NT2/D1 (cell line): Measurements from ENCODE around the gene SH3YL1.
"Not testable (repeated sequence)": the region's sequence is repeated elsewhere in the genome, so short reads cannot be mapped to it uniquely, and the experiment has no call there.

Source experiments
- DNase-seq: peaks from one replicate; pipeline ENCODE4 v3.0.0-alpha.2; 2011; ENCODE audit warnings: low read depth, low spot score
- H3K27me3 ChIP-seq: 2 replicates; pipeline ENCODE4 v1.6.0; 2011; ENCODE audit warnings: mild to moderate bottlenecking; ENCODE audit not compliant: insufficient read length, insufficient read depth
- H3K36me3 ChIP-seq: 2 replicates; pipeline ENCODE4 v1.6.1; 2011; ENCODE audit warnings: mild to moderate bottlenecking, low read length, mixed read lengths; ENCODE audit not compliant: insufficient read depth, insufficient read length
- H3K4me1 ChIP-seq: 2 replicates; pipeline ENCODE4 v1.5.1; 2011; ENCODE audit not compliant: insufficient read depth, insufficient read length
- H3K4me3 ChIP-seq: 2 replicates; pipeline ENCODE4 v1.5.1; 2011; ENCODE audit warnings: low read depth; ENCODE audit not compliant: insufficient read length
- H3K9ac ChIP-seq: 2 replicates; pipeline ENCODE4 v1.6.0; 2011; ENCODE audit warnings: low read depth; ENCODE audit not compliant: insufficient read length
- H3K9me3 ChIP-seq: 2 replicates; pipeline ENCODE4 v1.5.1; 2011; ENCODE audit warnings: mild to moderate bottlenecking, low read length; ENCODE audit not compliant: insufficient read depth
- SUZ12 ChIP-seq: IDR thresholded peaks from 2 replicates; pipeline ENCODE4 v1.6.1; 2011; ENCODE audit not compliant: insufficient read length, insufficient read depth; ENCODE audit errors: extremely low read depth
- YY1 ChIP-seq: IDR thresholded peaks from 2 replicates; pipeline ENCODE4 v1.6.1; 2011; ENCODE audit not compliant: insufficient read length, insufficient read depth
- ZNF274 ChIP-seq: IDR thresholded peaks from 2 replicates; pipeline ENCODE4 v1.6.1; 2011; ENCODE audit warnings: mild to moderate bottlenecking, low read depth, low read length

The SH3YL1 gene

DNA sequence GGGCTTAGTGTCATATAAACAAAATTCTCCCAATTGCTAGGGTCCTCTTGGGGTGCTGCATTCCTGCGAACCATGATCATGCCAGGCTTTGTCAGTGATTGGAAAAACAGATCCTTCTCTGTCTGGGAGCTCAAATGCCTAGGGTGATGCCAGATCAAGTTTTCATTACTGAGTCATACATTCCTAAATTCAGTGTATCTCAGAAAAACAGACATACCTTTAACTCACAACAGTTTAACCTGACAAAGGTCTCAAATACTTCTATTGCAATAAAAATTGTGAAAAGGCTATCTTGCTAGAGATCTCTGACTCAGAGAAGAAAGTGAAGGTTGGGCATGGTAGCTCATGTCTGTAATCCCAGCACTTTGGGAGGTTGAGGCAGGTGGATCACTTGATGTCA, 86.9 kb downstream of the SH3YL1 start:
- H3K9me3 ChIP-seq, result peaks cover 16% of the 10 kb centered on the region
- no peak overlapping the region for H3K9ac ChIP-seq
- no peak overlapping the region for H3K4me3 ChIP-seq
- TF ChIP-seq YY1 (no peak), SUZ12 (no peak), ZNF274 (no peak)
- H3K27me3 ChIP-seq, result no peaks in the 10 kb centered on the region
- H3K36me3 ChIP-seq, result no peaks in the 10 kb centered on the region
- no peak for DNase-seq
- no peaks in the 10 kb centered on the region for H3K4me1 ChIP-seq

DNA sequence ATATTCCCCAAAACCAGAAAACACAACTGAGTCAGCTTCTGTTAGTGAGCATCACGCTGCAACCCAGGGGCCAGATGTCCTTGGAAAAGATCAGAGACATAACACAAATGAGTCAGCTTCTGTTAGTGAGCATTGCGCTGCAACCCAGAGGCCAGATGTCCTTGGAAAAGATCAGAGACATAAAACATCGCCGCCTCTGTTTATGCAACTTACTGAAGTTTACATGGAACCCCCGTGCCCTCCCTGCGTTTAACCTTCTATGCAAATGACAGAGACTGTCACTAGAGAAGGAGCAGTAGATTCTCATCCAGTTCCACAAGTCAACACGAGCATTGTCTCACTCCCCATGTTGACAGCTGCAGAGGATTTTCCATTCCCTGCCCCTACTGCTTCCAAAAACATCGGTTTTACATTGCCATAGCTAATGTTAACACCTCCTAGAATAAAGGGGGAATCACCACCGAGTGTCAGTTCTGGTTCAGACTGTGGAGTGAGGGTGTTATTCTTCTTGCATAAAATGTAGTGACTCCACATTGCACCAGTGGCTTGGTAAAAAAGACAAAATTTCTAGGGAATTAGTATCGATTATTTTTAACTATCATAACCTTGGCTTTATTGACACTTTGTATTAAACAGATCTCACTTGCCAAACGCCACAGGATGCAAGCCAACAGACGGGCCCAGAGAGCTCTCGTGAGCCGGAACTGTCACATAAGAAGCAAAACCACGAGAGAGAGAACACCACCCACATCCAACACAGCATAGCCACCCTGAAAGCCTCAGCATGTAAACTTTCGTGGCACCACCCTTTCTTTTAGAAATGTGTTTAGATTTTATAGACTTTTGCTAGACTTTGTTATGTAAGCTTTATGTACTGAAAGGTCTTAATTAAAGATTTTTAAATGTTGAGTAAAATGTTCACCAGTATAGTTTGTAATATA, 87.7 kb downstream of the SH3YL1 start:
- no peak overlapping the region for H3K4me3 ChIP-seq
- no peak for TF ChIP-seq YY1
- no peak for TF ChIP-seq SUZ12
- TF ChIP-seq ZNF274, result no peak
- no peaks in the 10 kb centered on the region for H3K36me3 ChIP-seq
- DNase-seq, result no peak
- no peaks in the 10 kb centered on the region for H3K27me3 ChIP-seq
- H3K9ac ChIP-seq, result no peak overlapping the region
- no peaks in the 10 kb centered on the region for H3K4me1 ChIP-seq
- H3K9me3 ChIP-seq, result peaks cover 8% of the 10 kb centered on the region; the same call in 1 of the 2 replicates

- H3K27me3 ChIP-seq, result no peaks in the 10 kb centered on the region
- H3K36me3 ChIP-seq, result no peaks in the 10 kb centered on the region
- H3K9me3 ChIP-seq, result peaks cover 4% of the 10 kb centered on the region; the same call in 1 of the 2 replicates
- H3K9ac ChIP-seq, result no peak overlapping the region
- no peak for DNase-seq
- no peaks in the 10 kb centered on the region for H3K4me1 ChIP-seq
- H3K4me3 ChIP-seq, result no peak overlapping the region
- no peak for TF ChIP-seq YY1
- no peak for TF ChIP-seq SUZ12
- TF ChIP-seq ZNF274, result no peak
These were observed 88.6 kb downstream of the SH3YL1 start for GRCh38 chr2:175161-175786.

GRCh38 chr2:172120-172519, 91.7 kb downstream of the SH3YL1 start:
- not testable (repeated sequence) for H3K36me3 ChIP-seq, H3K4me3 ChIP-seq, H3K9ac ChIP-seq, H3K9me3 ChIP-seq, H3K27me3 ChIP-seq, DNase-seq, H3K4me1 ChIP-seq

- Histone ChIP-seq H3K4me3 (no peak overlapping the region), H3K27me3 (no peaks in the 10 kb centered on the region), H3K9ac (no peak overlapping the region), H3K9me3 (no peaks in the 10 kb centered on the region), H3K4me1 (no peaks in the 10 kb centered on the region), H3K36me3 (no peaks in the 10 kb centered on the region)
- TF ChIP-seq ZNF274, result no peak
- no peak for TF ChIP-seq SUZ12
- TF ChIP-seq YY1, result no peak
- DNase-seq, result no peak
These were observed 94.1 kb downstream of the SH3YL1 start for GRCh38 chr2:169741-170140.
